Measurements from ENCODE around the gene UTP14C. TPM values are rescaled to one million over a fixed set of nuclear protein-coding genes. Genes with fewer than 3 reads are reported as not detected.

Gene UTP14C
- total RNA-seq, 4 donors from 2014 or later: 13.8 to 17.0 (median 16.2) TPM

- intact Hi-C loops (cut with DNase I): loop anchor here (10.0 kb wide), 1 partner anchor 191 kb away; no protein-coding TSS in a partner anchor
- H3K4me1 ChIP-seq: peaks cover 3 to 17% (median 11%) of the 10 kb centered on the region in 4 donors
These were observed 18.5 kb upstream of the UTP14C start for GRCh38 chr13:52005841-52006522.

GRCh38 chr13:52006523-52007245, 17.8 kb upstream of the UTP14C start:
- 86% methylated on average over 8 of the region's 8 CpGs for WGBS
- H3K36me3 ChIP-seq: no peaks in the 10 kb centered on the region
- no peak overlapping the region for H3K4me3 ChIP-seq
- peaks cover 5 to 20% (median 15%) of the 10 kb centered on the region in 4 donors for H3K4me1 ChIP-seq
- no peak for DNase-seq (ENCODE audit: extremely low spot score)
- TF ChIP-seq CTCF (IDR thresholded peaks at IDR 0.05) (no peak), POLR2AphosphoS5 (IDR thresholded peaks at IDR 0.05) (no peak), EP300 (IDR thresholded peaks at IDR 0.05) (no peak), POLR2A (IDR thresholded peaks at IDR 0.05; ENCODE audit: low read depth) (no peak)
- H3K27ac ChIP-seq (replicated peaks in 1 of 4): no peak overlapping the region
- H3K9me3 ChIP-seq: no peaks in the 10 kb centered on the region
- H3K27me3 ChIP-seq: no peaks in the 10 kb centered on the region
- intact Hi-C loops (cut with DNase I): loop anchor here (10.0 kb wide), 1 partner anchor 192 kb away; no protein-coding TSS in a partner anchor

More at GRCh38 chr13:52005841-52006522, 18.5 kb upstream of the UTP14C start:
- H3K4me3 ChIP-seq: no peak overlapping the region
- no peaks in the 10 kb centered on the region for H3K27me3 ChIP-seq
- no peak overlapping the region for H3K27ac ChIP-seq (replicated peaks in 1 of 4)
- H3K9me3 ChIP-seq: no peaks in the 10 kb centered on the region
- no peak for DNase-seq (ENCODE audit: extremely low spot score)
- TF ChIP-seq POLR2A (IDR thresholded peaks at IDR 0.05; ENCODE audit: low read depth) (no peak), EP300 (IDR thresholded peaks at IDR 0.05) (no peak), CTCF (IDR thresholded peaks at IDR 0.05) (no peak), POLR2AphosphoS5 (IDR thresholded peaks at IDR 0.05) (no peak)
- H3K36me3 ChIP-seq: no peaks in the 10 kb centered on the region
- WGBS: 93% methylated on average over 13 of the region's 13 CpGs

GRCh38 chr13:52009946-52010345, 14.5 kb upstream of the UTP14C start:
- Histone ChIP-seq H3K9me3 (no peaks in the 10 kb centered on the region), H3K27ac (replicated peaks in 1 of 4) (no peak overlapping the region), H3K4me1 (peaks cover 15 to 42% (median 27%) of the 10 kb centered on the region in 4 donors), H3K36me3 (no peaks in the 10 kb centered on the region), H3K27me3 (no peaks in the 10 kb centered on the region), H3K4me3 (no peak overlapping the region)
- 69% methylated on average over 6 of the region's 6 CpGs for WGBS
- intact Hi-C loops (cut with DNase I): loop anchor here (10.0 kb wide), 1 partner anchor 195 kb away; no protein-coding TSS in a partner anchor
- DNase-seq (ENCODE audit: extremely low spot score): no peak
- TF ChIP-seq EP300 (IDR thresholded peaks at IDR 0.05) (no peak), POLR2A (IDR thresholded peaks at IDR 0.05; ENCODE audit: low read depth) (no peak), CTCF (IDR thresholded peaks at IDR 0.05) (no peak), POLR2AphosphoS5 (IDR thresholded peaks at IDR 0.05) (no peak)

GRCh38 chr13:52010890-52011631, 13.4 kb upstream of the UTP14C start, which contains the start of gene ATP7B:
ATP7B (minus strand) TSS chr13:52011450; CDS start chr13:52011337, 113 bp downstream.
- peak in 1 of 3 experiments; percentile 10 for TF ChIP-seq CTCF (IDR thresholded peaks at IDR 0.05)
- TF ChIP-seq POLR2AphosphoS5 (IDR thresholded peaks at IDR 0.05): no peak
- WGBS: 8% methylated on average over 19 of the region's 46 CpGs
- H3K9me3 ChIP-seq: no peaks in the 10 kb centered on the region
- peak within 1 kb of the TSS; percentile 73 to 82 (median 80) for H3K27ac ChIP-seq (replicated peaks in 1 of 4)
- peak within 1 kb of the TSS; percentile 90 to 98 (median 93) for H3K4me3 ChIP-seq
- no peaks in the 10 kb centered on the region for H3K27me3 ChIP-seq
- peaks cover 15 to 45% (median 27%) of the 10 kb centered on the region in 4 donors for H3K4me1 ChIP-seq
- intact Hi-C loops (cut with DNase I): no loop called here
- peaks cover 0 to 2% (median under 1%) of the 10 kb centered on the region in 4 donors for H3K36me3 ChIP-seq
- no peak for DNase-seq (ENCODE audit: extremely low spot score)

Measured in esophagus muscularis mucosa (tissue), 4 donors.